HEK293 (cell line): Measurements from ENCODE around the gene ANO7.

Experiments
- CTCF ChIA-PET: fragments of 350-600 bp; formaldehyde crosslinking; extraction: SDS; loops from one replicate; lab custom pipeline; 2021; ENCODE audit warnings: antibody characterized with exemption; lab: Yijun Ruan, JAX
- POLR2A ChIA-PET: fragments of 300-600 bp; formaldehyde crosslinking; extraction: SDS; loops from one replicate; lab custom pipeline; 2020; ENCODE audit warnings: antibody characterized with exemption, inconsistent platforms; lab: Yijun Ruan, JAX
- H3K27ac ChIP-seq: fragments of 200-500 bp; sonication (Bioruptor generic); 2 replicates; pipeline ENCODE4 v1.5.1; 2014; ENCODE audit warnings: low read depth, low read length, control low read depth, inconsistent platforms; ENCODE audit errors: extremely low read depth
- H3K36me3 ChIP-seq, 2 experiments: fragments of 200-500 bp in 1 of 2; sonication (Bioruptor generic) in 1 of 2; 1 replicate in 1 of 2; 2 replicates in 1 of 2; pipeline ENCODE4 v1.5.1; 2014 to 2017; ENCODE audit warnings: inconsistent platforms in 2 of 2, low read length in 2 of 2; ENCODE audit not compliant: control insufficient read depth in 2 of 2, insufficient read depth in 1 of 2
- H3K4me1 ChIP-seq: fragments of 200-500 bp; sonication (Bioruptor generic); 2 replicates; pipeline ENCODE4 v1.5.1; 2014; ENCODE audit warnings: mild to moderate bottlenecking, low read length, inconsistent platforms; ENCODE audit not compliant: control insufficient read depth, insufficient read depth
- H3K4me3 ChIP-seq: 2 replicates; pipeline ENCODE4 v1.5.1; 2011; ENCODE audit warnings: low read depth, mild to moderate bottlenecking, control low read depth, low read length, moderate library complexity
- H3K9me3 ChIP-seq: fragments of 200-500 bp; sonication (Bioruptor generic); 2 replicates; pipeline ENCODE4 v1.5.1; 2014; ENCODE audit warnings: low read depth, low read length, inconsistent platforms; ENCODE audit not compliant: control insufficient read depth, insufficient read depth
- FEZF1 ChIP-seq: fragments of 450-650 bp; formaldehyde crosslinking; IDR thresholded peaks from 2 replicates; pipeline ENCODE4 v1.5.1; 2016; ENCODE audit warnings: missing biosample characterization, missing genetic modification characterization
- GLIS1 ChIP-seq: fragments of 450-650 bp; formaldehyde crosslinking; IDR thresholded peaks from 2 replicates; pipeline ENCODE4 v1.5.1; 2016; ENCODE audit warnings: missing biosample characterization, missing genetic modification characterization
- KLF9 ChIP-seq: fragments of 450-650 bp; formaldehyde crosslinking; IDR thresholded peaks from 2 replicates; pipeline ENCODE4 v1.5.1; 2016; ENCODE audit warnings: missing biosample characterization, missing genetic modification characterization, low read depth
- OSR2 ChIP-seq: fragments of 450-650 bp; formaldehyde crosslinking; IDR thresholded peaks from 2 replicates; pipeline ENCODE4 v1.5.1; 2016; ENCODE audit warnings: missing biosample characterization, missing genetic modification characterization
- SP2 ChIP-seq: fragments of 450-650 bp; formaldehyde crosslinking; IDR thresholded peaks from 2 replicates; pipeline ENCODE4 v1.5.1; 2016; ENCODE audit warnings: missing biosample characterization, missing genetic modification characterization
- ZEB2 ChIP-seq: fragments of 450-650 bp; formaldehyde crosslinking; IDR thresholded peaks from 2 replicates; pipeline ENCODE4 v1.5.1; 2016; ENCODE audit warnings: missing biosample characterization, missing genetic modification characterization
- ZIC2 ChIP-seq: fragments of 450-650 bp; formaldehyde crosslinking; IDR thresholded peaks from 2 replicates; pipeline ENCODE4 v1.5.1; 2016; ENCODE audit warnings: missing biosample characterization, missing genetic modification characterization
- ZNF140 ChIP-seq: fragments of 450-650 bp; formaldehyde crosslinking; IDR thresholded peaks from 2 replicates; pipeline ENCODE4 v1.5.1; 2016; ENCODE audit warnings: missing biosample characterization, missing genetic modification characterization
- ZNF16 ChIP-seq: fragments of 450-650 bp; formaldehyde crosslinking; IDR thresholded peaks from 2 replicates; pipeline ENCODE4 v1.5.1; 2016; ENCODE audit warnings: low read depth, missing biosample characterization, missing genetic modification characterization
- ZNF19 ChIP-seq: fragments of 450-650 bp; formaldehyde crosslinking; IDR thresholded peaks from 2 replicates; pipeline ENCODE4; 2016; ENCODE audit warnings: missing biosample characterization, missing genetic modification characterization, low read depth
- ZNF324 ChIP-seq: fragments of 450-650 bp; formaldehyde crosslinking; IDR thresholded peaks from 2 replicates; pipeline ENCODE4 v1.5.1; 2016; ENCODE audit warnings: missing biosample characterization, missing genetic modification characterization
- ZNF394 ChIP-seq: fragments of 450-650 bp; formaldehyde crosslinking; IDR thresholded peaks from 2 replicates; pipeline ENCODE4 v1.5.1; 2016; ENCODE audit warnings: missing biosample characterization, missing genetic modification characterization, mild to moderate bottlenecking, moderate library complexity, borderline replicate concordance
- ZNF600 ChIP-seq: fragments of 450-650 bp; formaldehyde crosslinking; IDR thresholded peaks from 2 replicates; pipeline ENCODE4 v1.5.1; 2016; ENCODE audit warnings: missing biosample characterization, missing genetic modification characterization
- ZNF677 ChIP-seq: fragments of 450-650 bp; IDR thresholded peaks from 2 replicates; pipeline ENCODE4 v1.5.0; 2018; ENCODE audit warnings: missing biosample characterization, mild to moderate bottlenecking, missing genetic modification characterization, moderate library complexity
- ZNF701 ChIP-seq: fragments of 450-650 bp; formaldehyde crosslinking; IDR thresholded peaks from 2 replicates; pipeline ENCODE4 v1.5.1; 2016; ENCODE audit warnings: missing biosample characterization, missing genetic modification characterization
- TF ChIP-seq, protein P1 (sequence below): sonication (generic); formaldehyde crosslinking; IDR thresholded peaks from 2 replicates; pipeline ENCODE4 v1.8.1; 2022; ENCODE audit warnings: mild to moderate bottlenecking, moderate library complexity, missing genetic modification reagents
- TF ChIP-seq, protein P2 (sequence below): fragments of 450-650 bp; formaldehyde crosslinking; IDR thresholded peaks from 2 replicates; pipeline ENCODE4 v1.5.1; 2016; ENCODE audit warnings: missing biosample characterization, missing genetic modification characterization

Gene ANO7

DNA sequence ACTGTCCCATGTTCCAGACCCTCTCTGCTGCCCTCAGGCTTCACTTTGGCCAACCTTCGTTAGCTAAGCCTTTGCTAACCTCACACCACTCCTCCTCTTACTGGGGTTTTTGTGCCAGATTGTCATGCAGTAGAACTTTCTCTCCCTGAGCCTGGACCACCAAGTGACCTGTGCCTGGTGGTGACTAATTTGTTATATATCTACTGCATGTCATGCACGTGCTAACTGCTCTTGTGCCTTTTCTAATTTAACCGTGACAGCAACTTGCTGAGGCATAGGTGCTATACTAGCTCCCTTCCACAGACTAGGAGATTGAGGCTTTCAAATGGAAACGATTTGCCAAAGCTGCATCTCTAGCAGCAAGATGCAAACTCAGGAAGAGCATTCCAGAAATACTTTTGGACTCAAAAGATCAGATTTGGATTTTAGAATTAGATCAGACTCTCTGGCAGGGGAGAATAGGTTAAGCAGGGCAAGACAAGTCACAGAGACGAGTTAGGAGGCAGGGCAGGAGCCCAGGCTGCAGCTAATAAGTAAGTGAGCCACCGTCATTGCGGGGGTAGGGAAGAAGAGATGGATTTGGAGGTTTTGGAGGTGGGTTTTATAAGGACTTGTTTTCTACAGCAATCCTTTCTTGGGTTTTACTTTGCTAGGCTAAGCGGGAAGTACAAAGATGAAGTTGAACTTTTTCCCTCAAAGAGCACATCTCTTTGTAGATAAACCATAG lies 36.4 kb upstream of the ANO7 start (continued):
- TF ChIP-seq ZIC2 (no peak), ZNF324 (tag by site-specific recombination) (no peak), ZNF677 (tag by site-specific recombination) (no peak)
- TF ChIP-seq, protein P1, sequence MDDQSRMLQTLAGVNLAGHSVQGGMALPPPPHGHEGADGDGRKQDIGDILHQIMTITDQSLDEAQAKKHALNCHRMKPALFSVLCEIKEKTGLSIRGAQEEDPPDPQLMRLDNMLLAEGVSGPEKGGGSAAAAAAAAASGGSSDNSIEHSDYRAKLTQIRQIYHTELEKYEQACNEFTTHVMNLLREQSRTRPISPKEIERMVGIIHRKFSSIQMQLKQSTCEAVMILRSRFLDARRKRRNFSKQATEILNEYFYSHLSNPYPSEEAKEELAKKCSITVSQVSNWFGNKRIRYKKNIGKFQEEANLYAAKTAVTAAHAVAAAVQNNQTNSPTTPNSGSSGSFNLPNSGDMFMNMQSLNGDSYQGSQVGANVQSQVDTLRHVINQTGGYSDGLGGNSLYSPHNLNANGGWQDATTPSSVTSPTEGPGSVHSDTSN (CRISPR knock-in tag) = no peak

DNA sequence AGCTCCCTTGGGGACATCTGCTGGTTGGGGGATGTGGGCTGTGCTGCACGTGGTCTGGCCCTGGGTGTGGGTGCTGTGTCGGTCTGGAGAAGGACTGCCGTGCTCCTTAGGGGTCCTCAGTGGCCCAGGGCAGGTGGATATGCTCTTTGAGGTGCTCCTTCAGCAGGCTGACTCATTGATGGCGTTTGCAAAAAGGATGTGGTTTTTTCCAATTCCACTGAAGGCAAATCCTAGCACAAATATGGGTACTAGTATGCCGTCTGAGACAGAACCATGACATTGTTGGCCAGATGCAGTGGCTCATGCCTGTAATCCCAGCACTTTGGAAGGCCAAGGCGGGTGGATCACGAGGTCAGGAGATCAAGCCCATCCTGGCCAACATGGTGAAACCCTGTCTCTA lies 34.9 kb upstream of the ANO7 start:
- Histone ChIP-seq H3K36me3 (peaks cover 0 to 48% of the 10 kb centered on the region in 2 experiments; a peak in 1 of 3 replicates), H3K9me3 (no peaks in the 10 kb centered on the region), H3K4me1 (no peaks in the 10 kb centered on the region), H3K27ac (no peak overlapping the region), H3K4me3 (no peak overlapping the region)
- ChIA-PET CTCF (no interaction called here), POLR2A (no interaction called here)
- TF ChIP-seq ZNF19 (tag by site-specific recombination) (no peak), ZEB2 (tag by site-specific recombination) (no peak), ZNF140 (tag by site-specific recombination) (no peak), ZNF16 (tag by site-specific recombination) (no peak), SP2 (no peak)

DNA sequence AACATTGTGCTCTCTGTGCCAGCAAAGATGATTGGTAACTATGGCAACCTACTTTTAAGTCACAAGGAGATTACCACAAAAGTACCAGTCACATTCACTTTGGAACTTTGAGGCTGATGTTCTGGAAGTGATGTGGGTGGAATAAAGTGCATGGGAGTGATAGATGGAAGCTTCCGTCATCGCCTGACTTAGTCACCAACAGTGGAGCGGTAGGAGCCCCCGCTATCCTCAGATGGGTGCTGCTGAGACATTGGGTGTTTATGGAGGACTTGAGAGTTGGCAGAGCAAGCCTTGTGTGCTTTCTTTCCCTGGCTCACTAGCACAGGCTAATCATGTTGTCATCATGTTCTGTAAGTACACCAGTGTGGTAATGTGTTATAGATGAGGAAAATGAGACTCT lies 33.6 kb upstream of the ANO7 start:
- Histone ChIP-seq H3K4me1 (no peaks in the 10 kb centered on the region), H3K9me3 (no peaks in the 10 kb centered on the region)
- TF ChIP-seq ZNF701 (tag by site-specific recombination) (no peak), ZNF600 (tag by site-specific recombination) (peak; percentile 21; the same call in 1 of the 2 replicates)
- TF ChIP-seq, all 188 proteins: peak for 1
- Histone ChIP-seq H3K27ac (no peak overlapping the region), H3K36me3 (peaks cover 0 to 61% of the 10 kb centered on the region in 2 experiments; a peak in 1 of 3 replicates), H3K4me3 (no peak overlapping the region)
- POLR2A ChIA-PET = interaction anchor here (0.6 kb wide), 1 partner anchor 493 kb away, joined by 3 read pairs; no protein-coding TSS in a partner anchor
- CTCF ChIA-PET = no interaction called here

DNA sequence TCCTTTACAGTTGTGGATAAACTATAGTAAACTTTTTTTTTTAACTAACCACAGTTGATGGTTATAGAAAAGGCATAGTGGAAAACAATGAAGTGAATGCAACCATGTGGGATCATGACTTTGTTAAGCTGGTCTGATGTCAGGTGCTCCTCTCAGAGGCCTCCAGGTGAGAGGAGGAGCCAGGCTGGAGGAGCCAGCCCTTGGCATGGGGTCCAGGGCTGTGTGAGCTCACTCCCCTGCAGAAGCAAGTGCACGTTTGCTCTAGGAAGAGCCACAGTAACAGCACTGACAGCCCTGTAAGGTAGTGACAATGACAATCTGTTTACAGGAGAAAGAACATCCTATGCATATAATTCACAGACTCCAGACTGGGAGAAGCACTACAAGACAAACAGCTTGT lies 32.5 kb upstream of the ANO7 start:
- Histone ChIP-seq H3K4me1 (no peaks in the 10 kb centered on the region), H3K9me3 (no peaks in the 10 kb centered on the region), H3K4me3 (no peak overlapping the region), H3K36me3 (peaks cover 4 to 69% of the 10 kb centered on the region in 2 experiments; a peak in 2 of 3 replicates), H3K27ac (no peak overlapping the region)
- ChIA-PET POLR2A (no interaction called here), CTCF (interaction anchor here (0.6 kb wide), 1 partner anchor 134 kb away, joined by 3 read pairs; no protein-coding TSS in a partner anchor)
- TF ChIP-seq ZNF140 (tag by site-specific recombination) (no peak), GLIS1 (tag by site-specific recombination) (peak; percentile 81)

DNA sequence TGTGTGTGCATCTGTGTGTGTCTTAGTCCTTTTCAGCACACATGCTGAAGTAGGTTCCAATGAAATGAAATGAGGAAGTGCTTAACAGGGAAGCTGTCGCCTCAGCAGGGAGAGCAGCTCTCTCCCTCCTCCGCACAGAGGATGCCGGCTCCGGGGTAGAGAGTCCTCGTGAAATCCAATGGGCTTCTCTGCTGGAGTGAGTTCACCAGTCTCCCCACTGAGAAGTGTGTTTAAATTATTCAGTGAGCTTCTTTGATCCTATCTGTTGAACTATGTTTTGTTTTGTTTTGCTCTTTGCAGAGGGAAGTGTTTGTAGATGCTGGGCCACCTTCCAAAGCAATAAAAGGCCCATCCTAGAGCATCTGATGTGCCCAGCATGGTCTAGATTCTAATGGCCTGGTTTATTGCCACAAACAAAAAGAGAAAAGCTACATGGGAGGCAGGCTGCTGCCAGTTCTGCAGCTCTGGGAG lies 31.5 kb upstream of the ANO7 start:
- TF ChIP-seq ZIC2 (peak; percentile 99), KLF9 (no peak), FEZF1 (tag by site-specific recombination) (peak; percentile 92), GLIS1 (tag by site-specific recombination) (peak; percentile 87), ZNF394 (tag by site-specific recombination) (peak; percentile 12; the same call in 1 of the 2 replicates), OSR2 (tag by site-specific recombination) (peak; percentile 53)
- TF ChIP-seq, protein P2, sequence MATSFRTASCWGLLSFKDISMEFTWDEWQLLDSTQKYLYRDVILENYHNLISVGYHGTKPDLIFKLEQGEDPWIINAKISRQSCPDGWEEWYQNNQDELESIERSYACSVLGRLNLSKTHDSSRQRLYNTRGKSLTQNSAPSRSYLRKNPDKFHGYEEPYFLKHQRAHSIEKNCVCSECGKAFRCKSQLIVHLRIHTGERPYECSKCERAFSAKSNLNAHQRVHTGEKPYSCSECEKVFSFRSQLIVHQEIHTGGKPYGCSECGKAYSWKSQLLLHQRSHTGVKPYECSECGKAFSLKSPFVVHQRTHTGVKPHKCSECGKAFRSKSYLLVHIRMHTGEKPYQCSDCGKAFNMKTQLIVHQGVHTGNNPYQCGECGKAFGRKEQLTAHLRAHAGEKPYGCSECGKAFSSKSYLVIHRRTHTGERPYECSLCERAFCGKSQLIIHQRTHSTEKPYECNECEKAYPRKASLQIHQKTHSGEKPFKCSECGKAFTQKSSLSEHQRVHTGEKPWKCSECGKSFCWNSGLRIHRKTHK (tag by site-specific recombination) = no peak
- POLR2A ChIA-PET = interaction anchor here (0.7 kb wide), 1 partner anchor 11 kb away, joined by 3 read pairs; no protein-coding TSS in a partner anchor
- CTCF ChIA-PET = interaction anchor here (0.9 kb wide), 1 partner anchor 65 kb away, joined by 4 read pairs; no protein-coding TSS in a partner anchor
- Histone ChIP-seq H3K36me3 (peaks cover 4 to 77% of the 10 kb centered on the region in 2 experiments; a peak in 2 of 3 replicates), H3K4me1 (no peaks in the 10 kb centered on the region), H3K4me3 (no peak overlapping the region), H3K9me3 (no peaks in the 10 kb centered on the region), H3K27ac (no peak overlapping the region)
